HG02938 (cell line): ENCODE measurements around the gene GARNL3.

Experiments used
- ATAC-seq: cut with Tn5 transposase; IDR thresholded peaks from one replicate; pipeline ENCODE4 v1.9.1; 2021; ENCODE audit warnings: mild to moderate bottlenecking, moderate library complexity; ENCODE audit not compliant: unreplicated experiment

The GARNL3 gene

DNA sequence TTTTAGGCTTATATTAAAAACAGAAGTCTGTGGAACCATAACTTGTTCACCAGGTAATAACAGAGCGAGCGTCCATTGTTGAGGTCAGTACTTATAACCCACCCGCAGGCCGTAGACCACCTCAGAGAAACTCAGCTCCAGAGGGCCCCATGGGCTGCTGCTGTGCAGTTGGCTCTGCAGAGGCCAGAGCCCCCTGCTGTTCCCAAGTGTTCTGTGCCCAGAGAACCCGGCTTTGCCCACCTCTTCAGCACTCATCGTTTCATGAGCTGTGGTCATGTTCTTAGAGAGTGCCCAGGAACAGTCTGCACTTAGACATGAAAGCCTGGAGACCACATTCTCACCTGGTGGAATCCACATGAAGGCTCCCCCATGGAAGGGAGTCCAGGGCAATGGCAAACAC lies 82.0 kb downstream of the GARNL3 start:
- ATAC-seq: no peak

DNA sequence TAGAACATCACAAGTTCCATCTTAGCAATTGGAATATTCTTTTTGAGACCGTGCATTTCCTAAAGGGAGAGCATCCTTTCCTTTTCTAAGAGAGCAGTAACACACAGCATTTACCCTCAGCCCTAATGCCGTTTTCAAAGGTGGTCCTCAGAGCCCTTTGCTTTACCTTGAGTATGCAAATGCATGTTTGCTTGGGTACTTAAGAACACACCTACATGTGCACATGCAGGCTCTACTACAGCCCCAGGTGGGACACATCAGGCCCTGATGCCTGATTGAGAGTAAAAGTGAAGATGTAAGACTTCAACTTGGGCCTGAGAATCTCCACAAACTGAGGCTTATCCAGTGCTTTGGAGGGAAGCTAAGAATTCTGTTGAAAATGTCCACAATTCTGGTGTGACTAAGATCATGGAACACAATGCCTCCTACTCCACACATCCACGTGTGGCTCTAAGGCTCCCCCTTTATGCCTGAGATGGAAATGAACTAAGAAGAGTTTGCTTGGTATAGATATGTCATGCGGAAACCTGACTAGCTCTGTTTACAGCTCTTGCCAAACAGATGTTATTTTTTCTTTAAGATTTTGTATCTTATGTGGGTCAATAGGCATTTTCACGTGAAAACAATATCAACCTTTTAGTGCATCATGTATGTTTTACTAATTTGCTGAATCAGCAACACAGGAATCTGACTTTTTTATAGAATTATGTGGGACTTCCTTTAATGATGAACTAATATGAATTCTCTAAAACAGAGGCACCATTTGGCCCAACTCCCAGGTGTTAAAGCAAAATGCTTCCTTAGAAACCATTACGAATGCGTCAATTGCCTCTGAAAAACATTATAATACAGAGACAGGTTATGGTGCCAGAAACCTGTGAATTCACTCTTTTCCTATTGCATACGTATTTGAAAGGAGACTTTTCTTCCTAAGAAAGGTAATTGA lies 83.5 kb downstream of the GARNL3 start:
- no peak for ATAC-seq

DNA sequence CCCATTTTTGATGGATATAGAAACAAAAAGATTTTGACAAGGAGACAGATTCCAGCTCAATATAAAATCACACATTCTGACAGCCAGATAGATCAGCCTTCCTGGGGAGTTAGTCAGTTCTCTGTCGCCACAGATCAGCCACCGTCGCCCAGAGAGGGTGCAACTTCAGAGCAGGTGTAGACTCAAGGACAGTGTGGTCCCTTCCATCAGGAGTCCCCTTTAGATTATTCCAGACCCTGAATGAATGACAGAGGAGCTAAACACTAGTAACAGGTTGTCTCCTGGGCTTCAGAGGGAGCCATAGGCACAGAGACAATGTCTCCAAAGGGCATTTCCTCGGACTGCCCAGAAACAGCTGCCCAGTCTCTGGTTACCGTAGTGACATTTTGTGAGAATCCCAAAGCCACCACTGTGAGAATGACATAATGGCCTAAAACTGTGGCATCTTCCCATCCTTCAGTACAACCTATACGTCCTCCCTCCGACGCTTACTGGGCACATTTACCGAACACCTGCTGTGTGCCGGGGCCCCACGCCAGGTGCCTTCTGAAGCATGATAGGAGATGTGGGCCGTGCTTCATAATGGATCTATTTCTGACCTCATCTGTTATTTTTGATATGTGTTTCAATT lies 85.0 kb downstream of the GARNL3 start:
- no peak for ATAC-seq

DNA sequence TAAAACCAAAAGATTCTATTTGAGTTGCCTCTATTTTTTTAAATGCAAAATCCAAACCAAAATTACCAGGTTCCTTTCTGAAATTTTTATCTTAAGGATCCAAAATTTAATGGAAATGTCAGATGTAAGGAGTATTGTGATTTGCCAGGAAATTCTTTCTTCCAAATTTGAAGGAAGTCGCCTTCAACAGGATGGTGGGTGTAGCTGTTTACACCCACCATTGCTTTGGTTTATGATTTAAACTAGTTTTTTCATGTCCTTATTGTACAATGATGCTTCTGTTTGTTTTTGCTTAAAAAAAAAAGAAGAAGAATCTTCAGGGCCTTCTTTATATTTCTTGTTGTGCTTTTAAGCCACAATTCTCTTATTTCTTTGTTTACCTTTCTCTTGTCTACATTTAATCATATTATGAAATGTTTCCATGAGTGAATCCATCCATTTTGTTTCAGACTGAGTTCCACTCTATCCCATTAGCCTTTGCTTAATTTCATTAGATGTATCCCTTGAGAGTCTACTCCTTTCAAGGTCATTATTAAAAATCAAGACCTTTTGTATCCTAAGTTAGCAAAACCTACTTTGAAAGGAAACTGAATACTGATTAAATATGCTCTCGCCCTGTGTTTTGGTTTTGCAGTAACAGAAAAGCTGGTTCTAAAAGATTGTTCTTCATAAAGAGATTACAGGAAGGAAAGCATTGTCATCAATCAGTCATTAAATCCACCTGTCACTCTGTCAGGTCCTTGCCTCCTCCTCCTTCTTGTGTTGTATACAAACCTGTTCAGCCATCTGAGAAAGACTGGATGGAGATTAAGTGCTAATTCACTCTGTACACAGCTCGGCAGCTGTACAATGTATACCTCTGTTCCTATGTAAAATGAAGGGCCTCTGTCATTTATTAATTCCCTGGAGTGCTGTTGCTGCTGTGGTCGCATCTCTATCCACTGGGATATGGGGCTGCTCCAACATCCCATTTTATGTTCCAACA lies 86.9 kb downstream of the GARNL3 start:
- no peak for ATAC-seq

DNA sequence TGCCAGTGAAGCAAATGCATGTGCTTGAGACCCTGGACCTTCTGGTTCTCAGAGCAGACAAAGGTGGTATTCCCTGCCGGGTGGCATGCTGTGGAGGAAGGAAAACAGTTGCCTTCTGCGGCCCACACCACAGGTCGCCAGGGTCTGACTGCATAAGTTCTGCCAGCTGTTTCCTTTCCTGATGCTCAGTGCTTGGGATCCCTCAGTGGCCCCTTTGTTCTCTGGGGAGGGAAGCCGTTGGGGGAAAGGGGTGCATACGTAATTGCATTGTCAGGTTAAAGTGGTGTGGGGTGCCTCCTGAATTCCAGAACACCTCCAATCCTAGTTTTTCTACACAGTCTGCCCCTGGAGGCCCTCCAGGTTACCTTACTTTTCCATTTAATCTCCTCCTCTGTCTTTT lies 89.3 kb downstream of the GARNL3 start:
- ATAC-seq: no peak

DNA sequence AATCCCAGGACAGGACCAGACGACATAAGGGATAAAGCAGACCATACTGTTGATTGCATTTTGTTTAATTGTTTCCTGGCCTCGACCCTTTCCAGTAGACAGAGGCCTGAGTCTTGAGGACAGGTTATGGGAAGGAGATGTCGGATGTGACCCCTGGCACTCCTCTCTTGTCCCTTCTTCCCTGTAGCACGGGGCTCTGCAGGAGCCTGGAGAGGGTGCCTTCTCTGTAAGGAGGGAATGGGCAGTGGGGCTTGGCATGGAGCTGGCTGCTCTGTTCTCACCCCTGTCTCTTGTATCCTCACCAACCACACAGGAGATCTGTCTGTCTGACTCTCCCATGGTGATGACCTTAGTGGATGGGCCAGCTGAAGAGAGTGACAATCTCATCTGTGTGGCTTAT lies 92.3 kb downstream of the GARNL3 start:
- no peak for ATAC-seq

DNA sequence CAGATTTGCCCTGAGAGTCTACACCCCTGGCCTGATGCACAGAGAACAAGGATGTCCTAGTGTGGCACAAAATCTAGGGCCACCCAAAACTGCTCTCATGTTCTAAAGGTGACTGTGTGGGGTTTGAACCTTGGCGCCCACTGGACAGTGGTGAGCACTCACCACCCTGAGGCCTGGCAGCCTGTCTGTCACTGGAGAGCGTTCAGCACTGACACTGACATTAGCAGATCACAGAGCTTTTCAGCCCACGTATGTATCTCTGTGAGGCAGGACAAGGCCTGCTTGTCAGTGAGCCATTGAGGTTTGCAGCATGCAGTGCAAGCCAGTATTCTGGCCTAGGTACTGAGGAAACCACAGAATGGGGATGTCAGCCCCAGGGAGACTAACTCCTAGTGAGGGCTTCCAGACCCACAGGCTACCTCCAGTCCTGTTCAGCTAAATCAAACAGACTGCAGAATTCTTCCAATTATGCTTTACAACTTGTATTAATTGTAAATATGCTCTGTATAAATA lies 93.5 kb downstream of the GARNL3 start:
- ATAC-seq: no peak

DNA sequence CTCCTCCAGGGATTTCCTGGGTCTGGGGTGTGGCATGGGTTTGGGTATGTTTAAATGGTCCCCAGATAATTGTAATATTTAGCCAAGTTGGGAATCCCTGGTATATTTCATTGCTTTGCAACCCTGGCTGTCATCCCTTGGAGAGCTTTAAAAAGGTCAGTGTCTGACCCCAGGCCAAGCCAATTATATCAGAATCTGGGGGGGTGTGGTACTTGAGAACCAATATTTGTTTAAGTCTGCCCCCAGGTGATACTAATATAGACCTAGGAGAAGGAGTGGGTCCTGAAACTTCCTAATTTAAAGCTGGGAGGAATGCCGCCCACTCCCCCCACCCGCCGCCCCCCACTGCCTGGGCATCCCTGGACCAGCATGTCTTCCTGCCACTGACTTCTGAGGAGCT lies 94.2 kb downstream of the GARNL3 start:
- ATAC-seq: no peak

DNA sequence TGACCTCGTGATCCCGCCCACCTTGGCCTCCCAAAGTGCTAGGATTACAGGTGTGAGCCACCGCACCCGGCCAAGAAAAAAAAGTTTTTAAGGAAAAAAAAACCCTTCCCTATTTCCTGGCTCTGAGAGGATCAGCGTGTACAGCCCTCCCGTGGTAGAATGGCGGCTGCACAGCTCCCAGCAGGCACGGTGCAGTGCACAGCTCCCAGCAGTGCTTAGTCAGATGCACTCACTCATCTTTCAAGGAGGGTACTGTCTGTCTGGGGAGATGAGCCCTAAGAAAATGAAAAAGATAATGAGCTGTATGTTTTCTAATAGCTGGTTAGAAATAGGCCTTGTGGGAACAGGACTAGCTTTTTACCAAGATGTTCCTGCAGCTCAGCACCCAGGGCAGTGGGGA lies 95.7 kb downstream of the GARNL3 start:
- no peak for ATAC-seq

DNA sequence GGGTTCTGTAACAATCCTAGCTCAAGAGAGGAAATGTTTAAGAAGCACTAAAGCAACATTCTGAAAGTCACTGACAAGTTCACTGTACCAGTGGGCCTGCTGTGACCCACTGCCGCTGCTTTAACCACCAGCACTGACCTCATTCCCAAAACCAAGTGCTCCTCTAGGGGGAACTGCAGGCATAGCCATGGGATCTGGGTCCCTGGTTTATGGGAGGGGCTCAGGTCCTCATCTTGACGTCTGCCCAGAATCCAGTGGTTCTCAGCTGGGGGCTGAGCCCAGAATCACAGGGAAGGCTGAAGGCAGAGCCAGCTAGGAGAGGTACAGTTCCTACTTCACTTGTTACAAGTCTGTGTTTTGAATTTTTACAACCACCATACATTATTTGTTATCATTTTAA lies 96.3 kb downstream of the GARNL3 start:
- ATAC-seq: no peak

DNA sequence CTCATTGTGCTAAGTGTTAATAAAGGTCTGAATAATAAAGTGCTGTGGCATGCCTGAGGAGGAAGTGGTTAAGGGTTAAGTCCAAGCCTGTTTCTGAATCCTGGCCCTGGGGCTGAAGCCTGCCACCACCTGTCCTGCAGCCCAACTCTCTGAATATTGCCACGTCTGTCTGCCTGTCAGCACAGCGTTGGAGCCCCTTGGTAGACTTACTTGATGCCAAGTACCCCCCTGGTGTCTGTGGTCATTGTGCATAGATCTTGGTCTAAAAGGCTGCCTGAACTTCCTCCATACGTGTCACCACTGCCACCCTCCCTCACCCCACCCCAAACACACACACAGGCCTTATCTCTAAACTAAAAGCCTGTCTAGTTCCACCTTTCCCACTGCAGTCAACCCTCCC lies 97.0 kb downstream of the GARNL3 start:
- ATAC-seq: no peak

DNA sequence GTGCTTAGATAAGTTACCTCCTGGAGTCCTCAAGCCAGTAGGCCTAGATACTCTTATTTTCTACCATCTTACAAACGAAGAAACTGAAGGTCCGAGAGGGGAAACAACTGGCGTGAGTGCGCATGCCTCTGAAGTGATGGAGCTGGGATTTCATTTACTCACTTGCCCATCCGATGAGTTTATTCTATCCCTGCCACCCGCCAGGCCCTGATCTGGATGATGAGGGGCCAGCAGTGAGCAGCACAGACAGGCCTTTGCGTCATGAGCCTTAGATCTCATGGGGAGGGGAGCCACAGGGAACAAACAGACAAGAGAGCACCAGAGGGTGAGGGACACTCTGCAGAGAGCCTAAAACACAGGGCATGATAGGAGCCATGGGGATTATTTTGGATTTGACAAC lies 98.3 kb downstream of the GARNL3 start:
- ATAC-seq: no peak

DNA sequence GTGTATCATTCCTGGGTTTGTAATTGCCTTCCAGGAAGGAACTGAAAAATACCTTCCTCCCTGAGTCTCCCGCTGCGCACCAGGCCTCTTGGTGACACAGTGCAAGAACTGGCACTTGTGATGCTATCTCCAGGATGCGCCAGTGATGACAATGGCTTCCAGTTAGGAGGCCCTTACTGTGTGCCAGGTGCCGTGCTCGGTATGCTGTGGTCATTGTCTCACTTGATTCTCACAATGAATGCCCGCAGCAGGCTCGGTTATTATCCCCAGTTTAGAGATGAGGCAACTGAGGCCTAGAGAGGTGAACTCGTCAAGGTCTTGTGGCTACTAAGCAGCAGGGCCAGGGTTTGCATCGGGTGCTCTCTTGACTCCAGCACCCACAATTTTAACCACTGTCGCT lies 100.9 kb downstream of the GARNL3 start:
- no peak for ATAC-seq

DNA sequence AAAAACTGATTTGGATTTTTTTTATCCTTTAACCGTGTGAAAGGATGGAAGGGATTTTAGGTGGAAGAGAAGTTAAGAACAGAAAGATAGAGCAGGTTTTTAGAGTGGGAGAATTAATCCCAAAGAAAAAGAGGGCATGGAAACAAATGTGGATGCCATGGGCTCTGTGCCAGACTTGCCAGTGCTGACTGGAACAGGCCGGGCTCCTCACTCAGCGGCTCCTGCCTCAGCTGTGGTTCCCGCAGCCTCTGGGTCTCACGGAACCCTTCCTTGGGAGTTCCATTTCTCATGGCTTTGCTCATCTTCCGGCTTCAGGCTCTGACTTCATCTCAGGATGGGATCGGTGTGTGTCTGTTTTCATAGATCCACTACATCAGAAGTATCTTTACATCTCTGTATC lies 102.0 kb downstream of the GARNL3 start:
- ATAC-seq: no peak

DNA sequence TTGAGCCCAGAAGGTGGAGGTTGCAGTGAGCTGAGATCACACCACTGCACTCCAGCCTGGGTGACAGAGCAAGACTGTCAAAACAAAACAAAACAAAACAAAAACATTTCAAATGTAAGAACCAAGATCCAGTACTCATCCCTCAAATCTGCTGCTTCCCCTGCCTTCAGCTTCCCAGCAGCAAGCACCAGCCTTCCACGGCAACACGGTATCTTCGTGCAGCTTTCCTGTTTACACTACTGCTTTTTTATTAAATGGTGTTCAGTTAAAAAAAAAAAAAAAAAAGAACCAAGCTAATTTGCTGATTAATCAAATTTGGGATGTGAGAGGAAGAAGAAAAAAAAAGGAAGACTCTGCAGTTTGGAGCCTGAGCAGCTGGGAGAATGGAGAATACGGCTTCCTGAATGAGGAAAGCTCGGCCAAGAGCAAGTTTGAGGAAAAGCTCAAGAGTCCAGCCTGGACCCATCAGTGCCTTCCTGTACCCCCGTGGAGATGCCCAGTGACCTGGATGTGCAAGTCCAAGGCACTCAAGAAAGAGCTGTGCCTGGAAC lies 104.4 kb downstream of the GARNL3 start:
- no peak for ATAC-seq

DNA sequence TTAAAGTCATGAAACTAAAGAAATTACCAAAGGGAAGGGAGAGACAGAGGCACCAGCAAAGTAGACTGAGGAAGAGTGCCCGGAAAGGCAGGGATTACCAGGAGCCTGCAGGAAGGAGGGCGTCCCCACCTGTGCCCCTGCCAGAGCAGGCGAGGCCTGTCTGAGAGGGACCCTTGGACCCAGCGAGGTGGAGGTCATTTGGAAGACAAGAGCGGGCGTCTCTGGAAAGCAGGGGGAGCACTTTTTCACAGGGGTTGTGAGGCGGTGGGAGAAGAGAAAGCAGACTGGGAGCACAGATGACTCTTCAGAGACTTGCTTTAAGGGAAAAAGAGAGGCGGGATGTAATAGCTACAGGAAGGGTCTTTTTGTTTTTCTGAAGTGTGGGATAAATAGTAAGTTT lies 104.9 kb downstream of the GARNL3 start:
- ATAC-seq: no peak

DNA sequence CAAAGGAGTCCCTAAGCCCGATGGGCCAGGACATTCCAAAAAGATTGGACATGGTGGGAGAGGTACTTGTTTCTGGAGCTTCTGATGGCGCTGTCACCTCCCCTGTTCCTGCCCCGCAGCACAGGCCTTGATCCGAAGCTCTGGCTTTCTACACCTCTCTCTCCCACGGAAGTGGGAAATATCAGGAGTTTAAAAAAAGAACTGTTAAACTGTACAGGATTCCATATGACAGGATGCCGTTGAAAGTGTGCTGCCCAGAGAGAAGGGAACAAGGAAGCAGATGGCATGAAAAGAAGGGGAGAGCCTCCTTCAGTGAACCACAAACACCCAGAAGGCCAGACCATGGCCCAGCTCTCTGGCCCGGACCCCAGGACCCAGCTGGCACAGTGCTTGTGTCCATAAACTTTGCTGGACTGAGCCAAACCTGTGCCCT lies 105.6 kb downstream of the GARNL3 start:
- no peak for ATAC-seq

DNA sequence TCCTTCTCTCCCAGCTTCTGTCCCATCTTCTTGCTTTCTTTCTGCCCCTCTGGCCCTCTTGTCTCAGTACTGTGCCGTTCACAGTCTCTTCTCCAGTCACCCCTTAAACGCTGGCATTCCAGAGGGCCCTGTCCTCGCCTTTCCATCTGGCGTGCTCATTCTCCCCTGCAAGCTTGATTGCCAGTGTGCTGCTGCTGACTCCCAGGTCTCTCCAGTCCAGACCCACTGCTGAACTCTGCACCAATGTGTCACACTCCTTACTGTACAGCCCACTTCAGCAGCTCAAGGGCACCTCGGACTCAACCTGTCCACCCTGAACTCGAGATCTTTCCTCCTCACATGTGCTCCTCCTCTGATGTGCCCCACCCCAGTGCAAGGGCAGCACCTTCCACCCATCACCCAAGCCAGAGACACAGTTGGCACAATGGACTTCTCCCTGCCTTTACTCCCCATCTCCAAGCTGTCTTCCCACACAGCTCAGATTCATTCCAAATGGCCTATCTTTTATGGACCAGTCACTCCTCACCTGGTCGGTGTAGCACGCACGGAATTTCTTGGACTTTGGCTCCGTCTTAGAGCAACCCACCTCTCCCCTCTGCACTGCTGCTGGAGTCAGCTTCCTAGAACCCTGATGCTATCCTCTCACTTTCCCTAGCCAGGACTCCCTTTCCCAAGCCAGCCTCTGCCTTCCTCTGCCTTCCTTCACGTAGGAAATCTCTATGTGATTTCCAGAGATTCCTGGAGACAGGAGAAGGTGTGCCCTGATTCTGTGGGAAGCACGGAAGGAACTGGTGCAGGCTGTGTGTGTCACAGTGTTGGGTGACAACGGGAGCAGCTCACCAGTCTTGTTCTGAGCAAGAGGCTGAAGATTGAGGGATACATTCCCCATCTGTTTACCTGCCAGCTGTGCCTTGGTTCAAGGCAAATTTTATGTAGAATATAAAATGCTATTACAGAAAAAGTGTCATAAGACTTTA lies 106.4 kb downstream of the GARNL3 start:
- ATAC-seq: no peak

DNA sequence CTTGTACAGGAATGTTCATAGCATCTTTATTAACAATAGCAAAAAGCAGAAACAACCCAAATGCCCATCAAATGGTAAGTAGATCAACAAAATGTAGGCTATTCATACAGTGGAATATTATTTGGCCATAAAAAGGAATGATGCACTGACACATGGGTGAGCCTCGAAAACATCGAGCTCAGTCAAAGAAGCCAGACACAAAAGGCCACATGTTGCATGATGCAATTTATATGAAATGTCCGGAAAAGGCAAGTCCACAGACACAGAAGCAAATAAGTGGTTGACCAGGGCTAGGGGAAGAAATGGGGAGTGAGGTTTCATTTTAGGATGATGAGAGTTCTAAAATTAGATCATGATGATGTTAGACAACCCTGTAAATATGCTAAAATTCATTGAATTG lies 115.9 kb downstream of the GARNL3 start:
- no peak for ATAC-seq

DNA sequence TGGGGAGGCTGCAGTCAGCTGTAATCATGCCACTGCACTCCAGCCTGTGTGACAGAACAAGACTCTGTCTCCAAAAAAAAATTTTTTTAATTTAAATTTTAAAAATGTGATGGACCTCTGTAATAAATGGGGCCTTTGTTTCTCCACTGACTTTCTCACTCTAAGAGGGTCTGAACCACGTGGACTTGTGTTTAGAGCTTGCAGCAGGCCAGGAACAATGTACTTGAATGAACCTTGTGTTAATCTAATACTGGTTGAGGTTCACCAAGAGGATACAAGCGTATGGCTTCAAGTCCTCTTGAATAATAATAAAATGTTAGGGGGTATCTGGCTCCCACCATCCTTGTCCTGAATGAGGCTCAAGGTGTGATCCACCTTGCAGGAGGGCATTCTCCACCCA lies 118.0 kb downstream of the GARNL3 start:
- no peak for ATAC-seq
